ENCODE results near the gene PLXNB2.

GRCh38 chr22:50356186-50356585 is 48.7 kb upstream of the PLXNB2 start:
- TF ChIP-seq GATA3 (IDR thresholded peaks at IDR 0.05; ENCODE audit: low read depth, low read length) (no peak), GATA2 (IDR thresholded peaks at IDR 0.05; ENCODE audit: low read depth, low read length) (no peak)

Measured in SH-SY5Y (cell line).